OCI-LY7 (cell line): Measurements from ENCODE around the gene GGNBP2. TPM values are rescaled to one million over a fixed set of nuclear protein-coding genes. Genes with fewer than 3 reads are reported as not detected.

Experiments
- BruUV-seq: library from RNA; stranded (reverse); fragments of 400-500 nt; replicated peaks from 2 replicates; lab custom pipeline; 2021; lab: Mats Ljungman, UMichigan
- CTCF ChIA-PET: fragments of 300-600 bp; sonication (Branson Sonifier 250); formaldehyde crosslinking; loops from one replicate; lab custom pipeline; 2022; ENCODE audit warnings: antibody characterized with exemption; ENCODE audit not compliant: unreplicated experiment; lab: Charles Lee
- POLR2A ChIA-PET: fragments of 300-600 bp; sonication (Branson Sonifier 250); formaldehyde crosslinking; loops from one replicate; lab custom pipeline; 2022; ENCODE audit warnings: antibody characterized with exemption; lab: Charles Lee
- DNase-seq: peaks from one replicate; pipeline ENCODE4 v3.0.0-alpha.2; 2015; ENCODE audit warnings: low spot score
- H2AFZ ChIP-seq: fragments of 200-600 bp; sonication (generic), shearing (Covaris generic); 2 replicates; pipeline ENCODE4 v1.6.1; 2014; ENCODE audit warnings: mild to moderate bottlenecking, antibody characterized with exemption, low read length, moderate library complexity
- H3K27ac ChIP-seq: fragments of 200-600 bp; sonication (generic); 2 replicates; pipeline ENCODE4 v1.5.1; 2014; ENCODE audit warnings: mixed run types, low read depth, mild to moderate bottlenecking, moderate library complexity, low read length, inconsistent platforms; ENCODE audit not compliant: poor library complexity, severe bottlenecking
- H3K36me3 ChIP-seq: fragments of 200-600 bp; sonication (generic); 2 replicates; pipeline ENCODE4 v1.6.1; 2014; ENCODE audit warnings: mild to moderate bottlenecking, antibody characterized with exemption, low read length, moderate library complexity, mixed read lengths; ENCODE audit not compliant: insufficient read depth
- H3K4me1 ChIP-seq: fragments of 200-600 bp; sonication (generic); 2 replicates; pipeline ENCODE4 v1.5.1; 2014; ENCODE audit warnings: mild to moderate bottlenecking, low read length; ENCODE audit not compliant: insufficient read depth, poor library complexity, severe bottlenecking
- H3K4me2 ChIP-seq: fragments of 200-600 bp; sonication (generic); 2 replicates; pipeline ENCODE4 v1.6.1; 2014; ENCODE audit warnings: mild to moderate bottlenecking, low read length
- H3K4me3 ChIP-seq: fragments of 200-600 bp; sonication (generic); 2 replicates; pipeline ENCODE4 v1.5.1; 2014; ENCODE audit warnings: mild to moderate bottlenecking, low read depth, low read length; ENCODE audit not compliant: poor library complexity, severe bottlenecking
- H3K79me2 ChIP-seq: fragments of 200-600 bp; sonication (generic); 2 replicates; pipeline ENCODE4 v1.6.1; 2016; ENCODE audit warnings: low read depth, mild to moderate bottlenecking, low read length, moderate library complexity, mixed read lengths; ENCODE audit not compliant: insufficient read depth
- H3K9me2 ChIP-seq: fragments of 200-600 bp; sonication (generic); 2 replicates; pipeline ENCODE4 v1.6.1; 2016; ENCODE audit warnings: mild to moderate bottlenecking, low read length, mixed read lengths; ENCODE audit not compliant: insufficient read depth
- H3K9me3 ChIP-seq: fragments of 200-600 bp; sonication (generic); 2 replicates; pipeline ENCODE4 v1.6.1; 2014; ENCODE audit warnings: mild to moderate bottlenecking, mixed run types, low read length, mixed read lengths
- H4K20me1 ChIP-seq: fragments of 200-600 bp; sonication (generic); 2 replicates; pipeline ENCODE4 v1.6.1; 2014; ENCODE audit warnings: mild to moderate bottlenecking, antibody characterized with exemption, low read length, moderate library complexity, mixed read lengths; ENCODE audit not compliant: insufficient read depth
- CTCF ChIP-seq: fragments of 200-600 bp; sonication (generic); conservative IDR thresholded peaks from 2 replicates; pipeline ENCODE4 v1.5.1; 2014; ENCODE audit warnings: mild to moderate bottlenecking, antibody characterized with exemption, low read length, moderate library complexity, mixed read lengths
- EZH2phosphoT487 ChIP-seq: fragments of 200-600 bp; sonication (generic); IDR thresholded peaks from 2 replicates; pipeline ENCODE4 v1.6.1; 2018; ENCODE audit warnings: low read depth, borderline replicate concordance, mild to moderate bottlenecking, mixed run types, antibody characterized with exemption, low read length, moderate library complexity, mixed read lengths
- intact Hi-C: fragments of 100-400 bp; cut with micrococcal nuclease; formaldehyde crosslinking; loops from one replicate; pipeline ENCODE4 v1.10.0; 2022; ENCODE audit not compliant: unreplicated experiment
- total RNA-seq, 2 experiments: library from RNA; depleted of rRNA in 1 of 2; stranded (reverse); fragments of >200 nt in 1 of 2; shearing (Covaris generic) in 1 of 2; gene quantifications; 2 replicates each; pipeline ENCODE4 v1.2.3, GENCODE V29; 2014 to 2022

GGNBP2 gene
- total RNA-seq, 2 experiments from 2014 or later, result 66.5 to 115 TPM

DNA sequence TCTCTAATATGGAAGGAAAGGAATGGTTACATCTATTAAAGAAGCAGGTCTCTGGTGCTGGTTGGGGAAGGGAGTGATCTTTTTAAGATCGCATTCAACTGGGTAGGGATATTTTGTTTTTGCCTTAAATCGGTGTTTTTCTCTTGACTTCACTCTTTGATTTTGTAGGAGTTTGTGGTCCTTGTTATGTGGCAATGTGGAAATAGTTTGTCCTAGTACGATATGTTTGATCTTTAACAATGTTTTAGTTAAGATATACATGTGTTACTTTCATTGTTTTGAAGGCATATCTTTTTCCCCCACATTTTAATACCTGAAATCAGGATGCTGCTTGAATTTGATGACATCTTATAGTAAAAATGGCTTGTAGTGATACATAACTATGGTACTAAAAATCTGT lies 8.7 kb downstream of the GGNBP2 start:
- Histone ChIP-seq H3K4me3 (no peak overlapping the region), H4K20me1 (peaks cover 46% of the 10 kb centered on the region), H3K36me3 (peaks cover 86% of the 10 kb centered on the region), H3K9me3 (no peaks in the 10 kb centered on the region), H3K4me1 (peaks cover 74% of the 10 kb centered on the region), H3K9me2 (no peaks in the 10 kb centered on the region), H2AFZ (no peak overlapping the region), H3K4me2 (no peak overlapping the region), H3K79me2 (peaks cover 90% of the 10 kb centered on the region), H3K27ac (no peak overlapping the region)
- intact Hi-C loops, result loop anchor here (5.0 kb wide), 1 partner anchor 804 kb away; no protein-coding TSS in a partner anchor
- POLR2A ChIA-PET, result interaction anchor here (0.8 to 1.4 kb wide), 2 partner anchors 12 to 29 kb away, joined by 3 to 4 read pairs; no protein-coding TSS in a partner anchor
- TF ChIP-seq CTCF (no peak), EZH2phosphoT487 (no peak)
- CTCF ChIA-PET, result no interaction called here
- DNase-seq, result no peak
- no TSS peak for BruUV-seq

DNA sequence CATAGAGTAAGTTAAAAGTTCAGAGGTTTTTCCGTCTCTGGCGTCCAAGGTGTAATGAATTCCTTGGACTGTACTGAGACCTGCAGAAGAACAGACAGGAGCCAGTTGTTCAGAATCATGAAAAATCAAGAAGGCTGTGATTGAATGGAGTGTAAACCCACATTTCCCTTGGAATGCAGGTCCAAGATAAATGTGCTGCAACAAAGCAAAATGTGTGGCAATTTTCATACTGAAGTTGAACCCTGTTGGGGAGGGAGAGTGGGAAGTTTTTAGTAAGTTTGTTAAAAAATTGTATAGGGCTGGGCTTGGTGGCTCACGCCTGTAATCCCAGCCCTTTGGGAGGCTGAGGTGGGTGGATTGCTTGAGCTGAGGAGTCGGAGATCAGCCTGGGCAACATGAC lies 21.4 kb downstream of the GGNBP2 start:
- no peaks in the 10 kb centered on the region for H3K9me2 ChIP-seq
- H3K4me1 ChIP-seq, result no peaks in the 10 kb centered on the region
- DNase-seq, result no peak
- peaks cover 95% of the 10 kb centered on the region for H3K36me3 ChIP-seq
- no TSS peak for BruUV-seq
- peaks cover 9% of the 10 kb centered on the region; the same call in 1 of the 2 replicates for H4K20me1 ChIP-seq
- peaks cover 40% of the 10 kb centered on the region; the same call in 1 of the 2 replicates for H3K79me2 ChIP-seq
- ChIA-PET POLR2A (interaction anchor here (0.9 kb wide), 1 partner anchor 13 kb away, joined by 3 read pairs; no protein-coding TSS in a partner anchor), CTCF (no interaction called here)
- TF ChIP-seq EZH2phosphoT487 (no peak), CTCF (no peak)
- H3K4me3 ChIP-seq, result no peak overlapping the region
- no peak overlapping the region for H2AFZ ChIP-seq
- H3K27ac ChIP-seq, result no peak overlapping the region
- intact Hi-C loops, result no loop called here
- H3K4me2 ChIP-seq, result no peak overlapping the region
- H3K9me3 ChIP-seq, result no peaks in the 10 kb centered on the region

DNA sequence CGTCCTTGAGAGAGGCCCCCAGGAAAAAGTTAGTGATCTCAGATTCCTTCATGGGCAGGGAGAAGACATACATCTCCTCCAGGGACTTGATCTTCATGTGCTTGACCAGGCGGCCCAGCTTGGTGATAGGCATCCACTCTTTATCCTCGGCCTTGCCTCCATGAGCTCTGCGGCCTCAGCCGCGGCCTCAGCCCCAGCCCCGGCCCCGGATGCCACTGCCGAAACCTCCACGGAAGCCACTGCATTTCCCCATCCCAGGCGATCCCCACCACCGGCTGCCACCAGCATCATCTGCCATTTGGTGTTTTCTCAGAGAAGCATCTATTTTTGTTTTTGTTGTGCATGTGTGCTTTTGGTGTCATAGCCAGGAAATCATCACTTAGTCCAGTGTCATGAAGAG lies 30.3 kb downstream of the GGNBP2 start:
- no peak overlapping the region for H3K4me2 ChIP-seq
- no peaks in the 10 kb centered on the region for H3K9me2 ChIP-seq
- ChIA-PET POLR2A (no interaction called here), CTCF (no interaction called here)
- H2AFZ ChIP-seq, result no peak overlapping the region
- no TSS peak for BruUV-seq
- no peak for TF ChIP-seq CTCF
- no peak for TF ChIP-seq EZH2phosphoT487
- H3K4me3 ChIP-seq, result no peak overlapping the region
- intact Hi-C loops, result no loop called here
- peaks cover 33% of the 10 kb centered on the region; the same call in 1 of the 2 replicates for H3K79me2 ChIP-seq
- no peak overlapping the region for H3K27ac ChIP-seq
- H3K9me3 ChIP-seq, result no peaks in the 10 kb centered on the region
- H4K20me1 ChIP-seq, result no peaks in the 10 kb centered on the region; the same call in 1 of the 2 replicates
- H3K36me3 ChIP-seq, result peaks cover 86% of the 10 kb centered on the region
- H3K4me1 ChIP-seq, result no peaks in the 10 kb centered on the region
- DNase-seq, result no peak
